GM19328 (cell line): ENCODE results near the gene KLF6.

Experiments used
- ATAC-seq: cut with Tn5 transposase; IDR thresholded peaks from one replicate; pipeline ENCODE4 v1.9.1; 2021; ENCODE audit warnings: mild to moderate bottlenecking, moderate library complexity; ENCODE audit not compliant: unreplicated experiment

KLF6 gene

DNA sequence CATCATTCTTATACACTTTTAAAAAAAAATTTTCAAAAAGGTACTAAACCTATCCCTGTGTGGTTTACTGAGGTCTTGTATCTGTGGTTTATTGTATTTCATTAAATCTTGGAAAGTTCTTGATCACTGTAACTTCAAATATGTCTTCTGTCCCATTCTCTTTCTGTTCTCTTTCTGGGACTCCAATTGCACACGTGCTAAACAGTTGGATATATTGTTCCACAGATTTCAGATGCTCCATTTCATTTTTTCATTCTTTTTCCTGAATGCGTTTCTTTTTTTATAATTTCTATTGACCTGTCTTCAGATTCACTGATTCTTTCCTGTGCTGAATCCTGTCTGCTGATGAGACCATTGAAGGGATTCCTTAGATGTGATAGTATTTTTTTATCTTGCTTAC, 4.6 kb upstream of the KLF6 start:
- no peak for ATAC-seq

DNA sequence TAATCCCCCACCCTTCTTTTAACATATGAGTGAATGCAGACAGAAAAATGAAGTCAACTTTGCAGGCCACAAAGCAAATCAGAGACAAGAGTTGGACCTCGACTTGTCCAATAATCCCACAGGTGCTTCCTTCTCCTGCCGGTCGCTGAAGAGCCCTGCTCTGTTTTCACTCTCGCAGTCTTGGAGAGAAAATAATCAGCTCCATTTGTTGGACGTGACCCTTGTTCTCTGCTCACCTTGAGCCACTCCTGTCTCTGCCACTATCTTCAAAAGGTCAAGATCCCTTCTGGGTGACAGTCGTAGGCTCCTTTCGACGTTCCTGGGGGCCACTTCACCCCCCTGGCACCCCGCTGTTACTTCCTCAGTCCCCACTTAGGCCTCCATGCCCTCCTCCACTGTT, 2.8 kb upstream of the KLF6 start:
- no peak for ATAC-seq

GRCh38 chr10:3787016-3787400, 2.0 kb upstream of the KLF6 start:
- ATAC-seq, result no peak

GRCh38 chr10:3786295-3787015, 1.4 kb upstream of the KLF6 start:
- ATAC-seq, result no peak

- peak; percentile 2 for ATAC-seq
These were observed 852 bp upstream of the KLF6 start for GRCh38 chr10:3785851-3786271.

- ATAC-seq, result peak; percentile 81
These were observed 342 bp upstream of the KLF6 start for GRCh38 chr10:3785251-3785850.

DNA sequence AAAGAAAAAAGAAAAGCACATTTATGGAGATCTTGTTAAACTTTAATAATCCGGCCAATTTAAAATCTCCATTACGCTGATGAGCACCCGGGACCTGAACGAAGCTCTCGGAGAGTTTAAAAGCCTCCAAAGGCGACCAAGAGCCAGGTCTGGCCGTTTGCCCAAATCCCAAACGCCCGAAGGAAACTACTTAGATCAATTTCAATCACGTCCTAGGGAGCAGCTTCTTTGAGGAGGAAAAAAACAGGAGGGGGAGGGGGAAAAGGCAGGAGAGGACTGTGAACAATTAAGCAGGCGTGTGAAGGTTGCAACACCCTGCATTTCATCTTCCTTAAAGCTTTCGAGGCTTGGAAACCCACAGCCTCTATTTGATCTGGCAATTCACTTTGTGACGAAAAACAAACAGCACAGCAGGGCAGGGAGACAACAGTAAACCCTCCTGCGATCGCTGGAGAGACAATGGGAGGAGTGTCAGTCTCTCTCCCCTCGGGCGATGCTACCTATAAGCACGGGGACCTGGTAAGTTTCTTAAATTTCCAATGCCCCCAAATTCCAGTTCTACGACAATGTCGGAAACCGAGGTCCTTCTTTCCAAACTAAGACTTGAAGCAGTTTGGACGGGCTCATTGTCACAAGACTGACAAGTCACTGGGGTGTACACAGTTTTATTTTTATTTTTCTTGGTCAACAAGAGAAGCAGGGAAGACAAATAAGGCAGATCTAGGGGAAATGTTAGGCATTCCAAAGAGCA, 1.2 kb downstream of the KLF6 start:
- no peak for ATAC-seq

DNA sequence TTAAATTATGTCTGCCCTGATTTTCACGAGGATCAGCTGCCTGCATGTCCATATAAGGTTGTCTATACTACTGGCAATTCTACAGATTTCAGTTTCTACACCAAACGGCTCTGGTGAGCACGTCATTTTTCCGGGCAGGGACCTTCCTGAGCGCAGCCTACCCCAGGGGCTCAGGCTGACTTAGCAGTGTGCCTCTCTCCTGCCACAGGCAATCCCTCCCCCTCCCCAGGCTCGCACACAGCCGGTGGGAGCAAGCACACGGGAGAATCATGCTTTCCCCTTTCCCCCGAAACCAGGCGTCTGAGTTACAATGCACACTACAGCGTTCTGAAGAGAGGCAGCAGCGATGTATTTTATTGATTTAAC, 1.7 kb downstream of the KLF6 start:
- ATAC-seq, result no peak

GRCh38 chr10:3782451-3783315, 2.3 kb downstream of the KLF6 start:
- no peak for ATAC-seq

DNA sequence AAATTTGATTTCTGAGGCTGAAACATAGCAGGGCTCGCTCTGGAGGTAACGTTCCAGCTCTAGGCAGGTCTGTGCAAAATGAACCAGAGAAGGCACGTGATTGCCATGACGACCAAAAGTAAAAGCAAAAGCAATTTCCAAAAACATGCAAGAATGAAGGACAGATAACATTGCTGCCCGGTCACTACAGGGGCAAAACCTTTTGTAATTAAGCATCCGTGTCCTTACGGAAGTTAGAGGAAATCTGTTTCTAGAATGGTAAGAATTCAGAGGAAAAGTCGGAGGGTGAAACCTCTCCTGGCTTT, 2.9 kb downstream of the KLF6 start:
- ATAC-seq, result no peak

- no peak for ATAC-seq
These were observed 3.4 kb downstream of the KLF6 start for GRCh38 chr10:3781468-3782145.

DNA sequence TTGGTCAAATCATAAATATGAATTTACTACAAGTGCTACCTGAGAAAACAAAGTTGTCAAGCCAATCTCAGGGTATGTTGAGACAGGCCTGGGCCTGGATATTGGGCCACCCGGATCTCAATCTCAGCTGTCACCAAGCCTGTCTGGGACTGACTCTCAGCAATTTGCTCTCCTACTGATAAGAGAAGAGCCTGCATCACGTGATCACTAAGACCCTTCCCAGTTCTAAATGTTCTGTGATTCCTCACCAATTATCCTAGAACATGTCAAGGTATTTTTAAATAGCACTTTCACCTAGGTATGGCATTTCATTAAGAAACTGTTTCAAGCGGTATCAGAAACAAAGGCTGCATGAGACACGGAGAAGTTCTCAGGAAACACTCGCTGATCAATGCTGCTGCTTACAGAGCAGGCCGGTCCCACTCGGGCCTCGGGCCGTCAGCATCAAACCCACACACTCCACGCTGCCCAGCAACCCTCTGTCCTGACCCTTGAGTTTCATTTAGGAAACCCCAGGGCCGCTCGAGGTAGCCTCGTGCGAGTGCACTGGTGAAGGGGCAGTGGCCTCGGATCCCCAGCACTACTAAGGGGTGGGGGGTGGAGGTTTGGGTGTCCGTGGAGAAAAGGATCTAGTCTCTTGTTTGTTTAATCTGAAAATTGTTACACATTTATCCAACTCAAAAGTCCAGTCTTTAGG, 4.1 kb downstream of the KLF6 start:
- no peak for ATAC-seq

- no peak for ATAC-seq
These were observed 4.8 kb downstream of the KLF6 start for GRCh38 chr10:3780021-3780770.

- ATAC-seq, result no peak
These were observed 5.8 kb downstream of the KLF6 start for GRCh38 chr10:3779158-3779741.

DNA sequence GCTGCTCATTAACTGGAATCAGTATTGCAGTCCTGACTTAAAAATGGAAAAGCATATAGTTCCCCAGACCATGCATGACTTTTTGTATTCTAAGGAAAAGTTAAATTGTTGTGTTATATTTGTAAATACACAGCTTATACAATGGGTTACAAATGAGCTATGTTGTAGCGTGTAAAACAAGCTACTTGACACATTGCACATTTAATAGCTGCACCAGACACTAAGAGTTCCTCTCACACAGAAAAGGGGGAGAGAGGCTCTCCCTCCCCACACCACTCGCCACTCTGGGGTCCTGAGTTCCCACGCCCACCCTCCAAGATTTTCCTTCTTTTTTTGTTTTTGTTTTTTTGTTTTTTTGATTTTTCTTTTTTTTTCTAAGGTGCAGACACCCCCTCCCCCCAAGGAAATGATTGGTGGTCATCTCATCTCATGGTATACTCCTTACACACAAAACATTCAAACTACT, 6.3 kb downstream of the KLF6 start:
- ATAC-seq, result no peak

DNA sequence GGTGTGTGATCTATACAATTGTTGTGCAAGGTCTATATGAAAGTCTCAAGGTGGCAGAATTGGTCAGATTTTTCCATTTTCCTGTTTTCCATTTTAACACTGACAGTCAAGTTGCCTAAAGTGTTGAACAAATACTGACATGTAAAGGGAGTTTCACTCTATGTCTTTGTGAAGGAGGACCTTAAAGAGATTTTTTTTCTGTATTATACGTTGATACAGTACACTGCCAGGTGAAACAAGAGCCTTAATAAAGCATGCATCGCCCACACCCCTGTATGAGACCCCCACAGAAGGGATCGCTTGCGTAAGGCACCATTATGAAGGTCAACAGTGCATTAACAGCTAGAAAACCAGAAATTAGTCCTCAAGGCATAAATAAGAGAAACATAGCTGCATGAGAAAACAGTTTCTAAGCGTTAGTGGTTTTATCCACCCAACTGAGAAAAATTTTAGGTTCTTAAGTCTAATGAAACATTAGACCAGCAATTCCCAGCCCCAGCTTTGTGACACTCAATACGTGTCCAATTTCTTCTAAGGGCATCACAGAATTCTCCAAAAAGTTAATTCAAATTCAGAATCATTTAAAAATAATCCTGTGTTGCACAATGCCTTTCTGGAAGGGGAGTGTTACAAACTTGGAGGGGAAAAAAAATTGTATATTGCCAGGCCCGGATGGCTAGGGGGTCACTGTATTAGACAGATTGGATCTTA, 6.9 kb downstream of the KLF6 start:
- ATAC-seq, result no peak

DNA sequence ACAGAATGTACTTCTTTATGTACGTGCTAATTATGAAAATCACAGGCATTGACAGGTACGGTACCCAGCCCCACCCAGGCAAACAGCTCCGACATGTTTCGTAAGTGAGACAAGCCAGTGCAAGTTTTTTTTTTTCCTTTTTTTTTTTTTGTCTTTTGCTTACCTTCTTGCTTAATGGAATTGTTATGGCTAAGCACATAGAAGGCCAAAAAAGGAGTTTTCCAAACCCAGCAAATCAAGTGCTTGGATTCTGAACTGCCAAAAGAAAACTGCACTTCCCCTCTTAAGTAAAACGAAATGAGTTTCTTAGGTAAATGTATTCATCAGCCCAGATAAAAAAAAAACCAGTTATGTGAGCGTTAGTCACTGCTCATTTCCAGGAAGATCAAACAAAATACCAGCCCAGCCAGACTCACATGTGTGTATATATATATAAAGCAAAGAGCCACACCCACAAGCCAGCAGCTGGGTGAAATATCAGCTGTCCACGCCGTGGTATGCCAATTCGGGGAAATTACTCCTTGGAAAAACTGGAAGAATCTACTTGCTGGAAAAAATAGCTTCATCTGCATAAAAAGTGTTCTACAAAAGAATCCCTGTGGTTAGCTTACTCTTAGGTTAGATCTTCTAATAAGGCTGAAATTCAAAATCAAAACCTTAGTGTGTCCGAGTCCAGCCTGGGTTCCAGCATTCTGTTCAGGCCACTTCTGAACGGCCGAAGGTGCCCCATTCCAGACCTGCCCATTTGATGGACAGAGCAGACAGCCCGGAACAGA, 8.0 kb downstream of the KLF6 start:
- ATAC-seq, result no peak
